ENCODE data around the gene MVB12B. TPM values are rescaled to one million over a fixed set of nuclear protein-coding genes. Genes with fewer than 3 reads are reported as not detected.

MVB12B gene, protein sequence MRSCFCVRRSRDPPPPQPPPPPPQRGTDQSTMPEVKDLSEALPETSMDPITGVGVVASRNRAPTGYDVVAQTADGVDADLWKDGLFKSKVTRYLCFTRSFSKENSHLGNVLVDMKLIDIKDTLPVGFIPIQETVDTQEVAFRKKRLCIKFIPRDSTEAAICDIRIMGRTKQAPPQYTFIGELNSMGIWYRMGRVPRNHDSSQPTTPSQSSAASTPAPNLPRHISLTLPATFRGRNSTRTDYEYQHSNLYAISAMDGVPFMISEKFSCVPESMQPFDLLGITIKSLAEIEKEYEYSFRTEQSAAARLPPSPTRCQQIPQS
- 2.0 and 2.8 TPM in 2 replicates for total RNA-seq

DNA sequence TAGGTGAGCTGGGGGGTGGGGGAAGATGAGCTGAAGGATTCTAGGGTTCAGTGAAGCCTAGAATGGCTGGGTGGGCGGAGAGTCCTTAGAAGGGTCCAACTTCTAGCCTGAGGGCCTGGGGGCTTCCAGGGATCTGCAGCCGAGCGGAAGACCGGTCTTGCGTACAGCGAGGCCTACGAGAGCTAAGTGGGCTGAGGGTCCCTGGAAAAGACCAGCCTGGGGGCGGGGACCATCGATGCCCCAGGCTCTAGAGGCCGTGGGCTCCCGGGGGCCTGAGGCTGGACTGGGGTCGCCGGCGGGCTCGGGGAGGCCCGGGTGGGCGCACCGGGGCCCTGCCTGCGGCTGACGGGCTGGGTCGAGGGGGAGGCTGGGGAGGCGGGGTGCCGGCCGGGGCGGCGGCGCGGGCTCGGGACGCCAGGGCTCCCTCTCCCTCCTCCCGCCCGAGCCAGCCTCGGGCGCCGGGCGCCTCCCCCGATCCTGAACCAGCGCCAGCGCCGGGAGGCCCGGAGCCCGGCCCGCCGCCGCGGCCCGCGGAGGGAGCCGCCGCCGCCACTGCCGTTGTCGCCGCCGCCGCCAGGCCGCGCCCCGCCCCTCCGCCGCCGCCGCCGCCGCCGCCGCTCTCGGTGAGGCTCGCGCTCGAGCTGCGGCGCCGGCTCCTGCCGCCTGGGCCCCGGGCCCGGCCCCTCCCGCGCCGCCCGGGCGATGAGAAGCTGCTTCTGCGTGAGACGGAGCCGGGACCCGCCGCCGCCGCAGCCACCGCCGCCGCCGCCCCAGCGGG is at the start of gene MVB12B:
TSS of gene MVB12B (plus strand) at position 602 of the 778 bp plus-strand sequence. CDS start at position 703, 101 bp downstream.

